ENCODE results near the gene ACVRL1.

The ACVRL1 gene

GRCh38 chr12:51942501-51943000 lies 35.2 kb downstream of the ACVRL1 start:
- TF ChIP-seq CTCF (IDR thresholded peaks at IDR 0.05; ENCODE audit: low read depth, low read length, missing control alignments), result no peak
- in situ Hi-C loops (cut with HindIII; ENCODE audit: low pct_ligation_motif_present, low sequenced_read_pairs), result no loop called here
- Histone ChIP-seq H3K36me3 (replicated peaks) (no peaks in the 10 kb centered on the region), H3K4me3 (ENCODE audit: low read depth, low read length) (no peak overlapping the region), H3K27me3 (replicated peaks) (no peaks in the 10 kb centered on the region), H3K27ac (no peak overlapping the region)
- DNase-seq, result no peak

GRCh38 chr12:51943346-51943745 lies 36.0 kb downstream of the ACVRL1 start:
- Histone ChIP-seq H3K27ac (no peak overlapping the region), H3K4me3 (ENCODE audit: low read depth, low read length) (no peak overlapping the region), H3K27me3 (replicated peaks) (no peaks in the 10 kb centered on the region), H3K36me3 (replicated peaks) (no peaks in the 10 kb centered on the region)
- no peak for TF ChIP-seq CTCF (IDR thresholded peaks at IDR 0.05; ENCODE audit: low read depth, low read length, missing control alignments)
- in situ Hi-C loops (cut with HindIII; ENCODE audit: low pct_ligation_motif_present, low sequenced_read_pairs), result no loop called here
- DNase-seq, result no peak

- Histone ChIP-seq H3K36me3 (replicated peaks) (no peaks in the 10 kb centered on the region), H3K27ac (no peak overlapping the region), H3K27me3 (replicated peaks) (no peaks in the 10 kb centered on the region), H3K4me3 (ENCODE audit: low read depth, low read length) (no peak overlapping the region)
- no peak for TF ChIP-seq CTCF (IDR thresholded peaks at IDR 0.05; ENCODE audit: low read depth, low read length, missing control alignments)
- DNase-seq, result no peak
- in situ Hi-C loops (cut with HindIII; ENCODE audit: low pct_ligation_motif_present, low sequenced_read_pairs), result no loop called here
Measured at GRCh38 chr12:51944608-51945233, 37.4 kb downstream of the ACVRL1 start.

GRCh38 chr12:51947246-51947996 lies 40.1 kb downstream of the ACVRL1 start:
- DNase-seq, result no peak
- Histone ChIP-seq H3K27ac (no peak overlapping the region), H3K27me3 (replicated peaks) (no peaks in the 10 kb centered on the region), H3K36me3 (replicated peaks) (peaks cover 2% of the 10 kb centered on the region), H3K4me3 (ENCODE audit: low read depth, low read length) (no peak overlapping the region)
- in situ Hi-C loops (cut with HindIII; ENCODE audit: low pct_ligation_motif_present, low sequenced_read_pairs), result no loop called here
- TF ChIP-seq CTCF (IDR thresholded peaks at IDR 0.05; ENCODE audit: low read depth, low read length, missing control alignments), result no peak

- in situ Hi-C loops (cut with HindIII; ENCODE audit: low pct_ligation_motif_present, low sequenced_read_pairs), result no loop called here
- peaks cover 2% of the 10 kb centered on the region for H3K36me3 ChIP-seq (replicated peaks)
- H3K27me3 ChIP-seq (replicated peaks), result no peaks in the 10 kb centered on the region
- H3K4me3 ChIP-seq (ENCODE audit: low read depth, low read length), result no peak overlapping the region
- no peak overlapping the region for H3K27ac ChIP-seq
- DNase-seq, result no peak
- no peak for TF ChIP-seq CTCF (IDR thresholded peaks at IDR 0.05; ENCODE audit: low read depth, low read length, missing control alignments)
Measured at GRCh38 chr12:51948066-51948465, 40.8 kb downstream of the ACVRL1 start.
